SW 1271 (cell line): Measurements from ENCODE around the gene MTMR2.

ENCODE experiments used
- DNase-seq, 2 experiments: peaks; one replicate each; lab custom pipeline; 2025; lab: John Stamatoyannopoulos, UW

MTMR2 gene

DNA sequence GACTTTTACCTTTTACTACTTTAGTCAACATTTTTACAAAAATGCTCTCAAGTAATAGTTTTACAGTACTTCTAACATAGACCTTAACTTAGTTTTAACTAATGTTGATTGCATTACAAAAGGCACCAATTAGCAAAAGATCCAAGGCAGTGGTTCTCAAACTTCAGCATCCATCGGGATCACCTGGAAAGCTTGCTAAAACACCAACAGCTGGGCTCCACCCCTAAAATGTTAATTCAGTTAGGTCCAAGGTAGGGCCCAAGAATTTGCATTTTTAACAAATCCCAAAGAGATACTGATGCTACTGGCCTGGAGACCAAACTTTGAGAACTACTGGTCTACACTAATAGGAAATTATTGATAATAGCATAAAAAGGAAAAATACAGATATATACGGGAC, 5.9 kb downstream of the MTMR2 start:
- DNase-seq: no peak

DNA sequence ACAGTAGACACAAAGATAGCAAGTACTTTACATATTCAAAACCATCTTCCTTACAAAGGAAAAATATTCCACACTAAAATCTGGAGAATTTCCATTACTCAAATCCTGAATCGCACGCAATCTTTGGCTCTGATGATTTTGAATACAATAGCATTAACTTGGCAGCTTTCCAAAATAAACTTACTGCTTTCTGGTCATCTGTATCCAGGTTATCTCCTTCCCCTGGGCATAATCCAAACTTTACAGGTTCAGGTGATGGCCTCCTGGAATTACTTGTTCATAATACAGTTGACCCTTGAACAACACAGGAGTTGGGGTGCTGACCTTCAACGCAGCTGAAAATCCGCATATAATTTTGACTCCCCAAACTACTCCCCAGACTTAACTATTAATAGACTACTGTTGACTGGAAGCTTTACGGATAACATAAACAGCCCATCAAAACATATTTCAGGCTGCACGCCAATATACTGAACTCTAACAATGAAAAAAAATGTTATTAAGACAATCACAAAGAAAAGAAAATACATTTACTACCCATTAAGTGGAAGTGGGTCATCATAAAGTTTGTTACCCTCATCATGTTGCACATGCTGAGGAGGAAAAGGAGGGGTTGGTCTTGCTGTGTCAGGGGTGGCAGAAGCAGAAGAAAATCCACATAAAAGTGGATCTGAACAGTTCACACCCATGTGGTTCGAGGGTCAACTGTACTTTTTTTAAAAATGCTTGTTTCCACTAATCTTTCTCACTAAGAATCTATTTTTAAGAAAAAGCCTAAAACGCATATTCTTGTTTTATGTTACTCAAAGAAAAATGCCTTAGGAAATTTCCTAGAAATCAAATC, 6.5 kb downstream of the MTMR2 start:
- DNase-seq: no peak

DNA sequence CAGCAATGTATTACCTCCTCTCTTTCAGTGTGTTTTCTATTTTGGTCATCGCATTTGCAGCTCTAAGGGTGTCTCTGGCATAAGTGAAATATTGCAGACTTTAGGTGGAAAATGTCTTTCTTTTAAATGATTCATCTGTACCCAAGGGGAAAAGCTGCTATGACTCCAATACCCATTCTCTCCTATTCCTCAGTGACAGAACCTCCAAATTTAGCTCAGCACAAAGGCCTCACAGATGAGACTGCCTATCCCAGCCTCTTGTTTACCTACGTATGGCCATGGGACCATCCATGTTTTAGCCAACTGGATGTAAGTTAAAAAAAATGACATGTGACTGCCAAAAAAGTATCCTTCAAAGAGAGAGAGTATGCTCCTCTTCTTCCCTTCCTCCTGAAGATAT, 7.9 kb downstream of the MTMR2 start:
- DNase-seq: no peak

GRCh38 chr11:95915051-95915450, 8.9 kb downstream of the MTMR2 start:
- no peak for DNase-seq

DNA sequence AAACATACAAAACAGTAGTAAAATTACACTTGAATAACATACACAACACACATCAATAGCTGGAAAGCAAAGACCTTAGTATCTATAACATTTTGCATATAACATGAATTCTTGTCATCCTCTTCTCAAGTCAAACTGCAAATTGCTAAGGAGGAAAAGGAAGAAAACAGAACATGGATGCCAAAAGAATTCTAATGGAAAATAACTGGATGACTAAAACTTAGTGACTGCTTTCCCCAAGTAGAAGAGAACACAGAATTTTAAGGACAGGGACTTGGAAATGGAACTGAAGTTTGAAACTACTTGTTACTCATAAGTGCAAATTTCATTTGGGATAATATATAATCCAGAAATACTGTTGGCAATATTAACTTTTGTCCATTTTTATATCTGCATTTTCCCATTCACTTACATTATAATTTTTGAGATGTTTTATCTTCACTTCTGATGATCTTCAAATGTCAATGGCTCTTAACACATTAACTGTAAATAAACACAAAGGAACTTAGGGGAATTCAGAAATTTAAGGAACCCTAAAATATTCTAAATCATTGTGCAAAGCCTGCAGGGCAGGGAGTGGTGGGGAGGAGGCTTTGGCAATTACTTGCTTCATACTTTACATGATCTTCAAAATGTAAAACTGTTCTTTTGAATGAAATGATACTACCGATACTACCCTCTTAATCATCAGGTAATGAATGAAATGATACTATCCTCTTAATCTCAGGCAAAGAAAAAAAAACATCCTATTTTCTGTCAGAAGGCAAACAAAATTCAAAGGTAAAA, 9.9 kb downstream of the MTMR2 start:
- no peak for DNase-seq

DNA sequence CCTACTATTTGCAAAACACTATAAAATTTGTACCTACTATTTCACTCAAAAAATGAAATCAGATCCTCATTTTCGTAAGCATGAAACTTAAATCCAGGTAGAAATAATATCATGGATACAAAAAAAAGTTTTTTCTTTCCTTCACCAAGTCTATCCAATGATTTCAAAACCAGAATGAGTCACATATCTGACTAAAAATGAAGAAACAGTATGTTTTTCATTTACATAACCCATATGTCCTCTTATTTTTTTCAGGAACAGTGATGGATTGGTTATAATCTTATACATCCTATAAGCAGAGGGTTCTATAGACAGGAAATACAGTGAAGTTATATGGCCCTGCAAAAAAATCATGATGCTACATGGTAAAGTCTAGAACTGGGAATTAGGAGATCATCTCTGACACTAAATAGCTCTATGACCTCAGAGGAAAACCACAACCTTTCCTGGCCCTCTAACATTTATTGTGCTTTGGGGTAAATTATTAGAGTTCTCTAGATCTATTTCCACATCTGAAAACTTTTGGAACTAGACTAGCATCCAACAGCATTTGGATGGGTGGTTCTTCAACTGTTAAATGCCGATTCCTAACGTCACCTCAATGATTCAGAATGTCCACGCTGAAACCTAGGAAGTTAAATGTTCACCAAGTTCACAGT, 10.9 kb downstream of the MTMR2 start:
- DNase-seq: no peak

DNA sequence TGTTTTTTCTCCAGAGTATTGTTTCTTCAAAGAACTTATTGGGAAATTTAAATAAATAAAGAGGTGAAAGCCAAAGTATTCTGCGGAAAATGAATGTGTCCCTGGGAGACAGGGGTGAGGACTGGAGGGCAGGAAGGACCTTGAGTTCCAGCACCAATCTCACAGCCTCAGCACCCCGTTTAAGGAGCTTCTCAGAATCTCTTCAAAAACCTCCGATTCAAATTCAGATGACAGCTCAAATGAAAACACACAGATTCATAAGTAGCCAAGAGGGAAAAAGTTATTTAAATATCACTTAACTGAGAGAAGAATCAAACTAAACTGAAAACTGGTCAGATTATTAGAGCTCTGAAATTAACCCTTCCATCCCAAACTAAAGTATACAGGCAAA, 12.5 kb downstream of the MTMR2 start:
- no peak for DNase-seq

DNA sequence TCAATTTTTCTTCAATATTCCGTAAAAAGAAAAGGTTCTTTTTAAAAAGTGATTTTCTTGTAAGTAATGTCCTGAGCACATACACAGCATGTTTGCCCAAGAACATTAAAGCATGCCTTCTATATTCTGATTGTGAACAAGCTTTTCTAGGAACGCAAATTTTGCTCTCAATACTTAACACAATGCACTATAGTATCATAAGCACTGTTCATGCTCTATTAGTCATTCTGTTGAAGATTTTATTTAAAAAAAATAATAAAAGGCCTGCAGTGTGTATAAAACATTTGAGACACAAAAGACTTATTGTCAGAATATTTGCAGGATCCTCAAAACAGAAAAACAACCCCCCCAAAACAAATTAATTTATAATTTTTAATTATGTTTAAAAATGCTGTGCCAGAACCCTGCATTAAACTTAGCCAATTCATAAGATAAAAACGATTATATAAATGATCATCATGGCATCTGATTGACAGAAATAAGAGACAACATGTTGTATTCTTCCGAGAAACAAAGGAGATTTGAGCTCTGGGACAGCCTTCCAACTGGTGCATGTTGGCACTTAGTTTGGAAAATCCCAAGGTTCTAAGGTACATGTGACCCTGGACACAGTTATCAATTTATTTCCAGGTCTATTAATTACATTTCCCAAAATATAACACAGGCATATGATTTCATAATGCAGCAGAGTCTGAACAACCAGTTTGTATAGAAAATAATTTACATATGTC, 13.1 kb downstream of the MTMR2 start:
- no peak for DNase-seq

GRCh38 chr11:95908826-95909225, 15.1 kb downstream of the MTMR2 start:
- DNase-seq: no peak

DNA sequence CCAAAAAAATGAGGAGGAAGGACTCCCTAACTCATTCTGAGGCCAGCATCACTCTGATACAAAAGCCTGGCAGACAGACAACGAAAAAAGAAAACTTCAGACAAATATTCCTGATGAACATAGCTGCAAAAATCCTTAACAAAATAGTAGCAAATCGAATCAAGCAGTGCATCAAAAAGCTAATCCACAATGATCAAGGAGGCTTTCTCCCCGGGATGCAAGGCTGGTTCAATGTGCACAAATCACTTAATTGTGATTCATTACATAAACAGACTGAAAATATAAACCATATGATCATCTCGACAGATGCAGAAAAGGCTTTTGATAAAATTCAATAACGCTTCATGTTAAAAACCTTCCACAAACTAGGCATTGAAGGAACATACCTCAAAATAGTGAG, 16.4 kb downstream of the MTMR2 start:
- no peak for DNase-seq

DNA sequence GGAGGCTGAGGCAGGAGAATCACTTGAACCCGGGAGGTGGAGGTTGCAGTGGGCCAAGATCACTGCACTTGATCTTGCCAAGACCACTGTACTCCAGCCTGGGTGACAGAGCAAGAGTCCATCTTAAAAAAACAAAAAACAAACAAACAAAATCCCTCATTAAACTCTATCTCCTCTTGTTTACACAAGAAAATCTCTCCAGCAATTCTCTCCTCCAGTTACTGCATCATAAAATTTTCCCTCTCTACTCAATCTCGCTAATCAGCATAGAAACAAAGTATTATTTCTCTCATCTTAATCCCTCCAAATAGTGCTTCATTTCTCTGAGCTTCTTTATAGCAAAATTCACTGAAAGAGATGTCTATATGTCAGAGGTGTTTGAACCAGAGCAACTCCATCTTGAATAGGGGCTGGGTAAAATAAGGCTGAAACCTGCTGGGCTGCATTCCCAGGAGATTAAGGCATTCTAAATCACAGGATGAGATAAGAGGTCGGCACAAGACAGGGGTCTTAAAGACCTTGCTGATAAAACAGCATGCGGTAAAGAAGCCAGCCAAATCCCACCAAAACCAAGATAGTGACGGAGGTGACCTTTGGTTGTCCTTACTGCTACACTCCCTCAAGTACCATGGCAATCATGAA, 19.8 kb downstream of the MTMR2 start:
- no peak for DNase-seq

DNA sequence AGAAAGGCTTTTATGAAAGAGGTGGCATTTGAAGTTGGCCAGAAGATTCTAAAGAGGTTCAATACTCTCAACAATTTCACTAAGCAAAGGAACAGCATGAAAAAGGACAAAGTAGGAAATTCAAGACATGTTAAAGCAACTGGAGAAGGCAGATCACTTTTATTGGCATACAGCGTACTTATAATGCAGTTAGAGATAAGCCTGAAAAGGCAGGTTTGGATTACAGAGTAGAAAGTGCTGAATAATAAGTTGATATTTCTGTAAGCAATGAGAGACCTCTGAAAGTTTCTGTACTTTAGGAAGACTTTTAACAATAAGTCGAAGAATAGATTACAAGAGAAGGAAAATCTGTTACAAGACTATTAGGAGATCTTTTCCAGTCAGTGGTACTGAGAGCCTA, 25.1 kb downstream of the MTMR2 start:
- no peak for DNase-seq

GRCh38 chr11:95897731-95898130, 26.2 kb downstream of the MTMR2 start:
- DNase-seq: no peak

- DNase-seq: no peak
These were observed 28.1 kb downstream of the MTMR2 start for GRCh38 chr11:95895815-95896214.

- no peak for DNase-seq
These were observed 30.9 kb downstream of the MTMR2 start for GRCh38 chr11:95892892-95893570.

DNA sequence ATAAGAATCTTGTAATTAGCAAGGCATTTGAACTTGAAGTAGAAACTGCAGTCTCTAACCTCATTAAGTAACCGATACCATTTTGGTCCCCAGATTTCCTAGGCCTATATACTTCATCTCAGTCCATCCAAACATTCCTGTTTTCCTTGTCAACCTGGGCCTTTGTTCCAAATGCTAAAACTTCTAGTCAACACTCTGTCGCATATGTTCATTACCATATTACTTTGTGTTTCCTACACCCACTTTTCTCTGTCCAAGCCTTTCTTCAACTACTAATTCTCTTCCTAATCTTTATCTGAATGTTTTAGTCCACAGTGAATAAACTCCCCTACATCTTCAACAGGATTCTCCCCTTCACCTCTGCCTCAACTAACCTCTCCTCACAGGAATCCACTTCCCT, 31.4 kb downstream of the MTMR2 start:
- no peak for DNase-seq

DNA sequence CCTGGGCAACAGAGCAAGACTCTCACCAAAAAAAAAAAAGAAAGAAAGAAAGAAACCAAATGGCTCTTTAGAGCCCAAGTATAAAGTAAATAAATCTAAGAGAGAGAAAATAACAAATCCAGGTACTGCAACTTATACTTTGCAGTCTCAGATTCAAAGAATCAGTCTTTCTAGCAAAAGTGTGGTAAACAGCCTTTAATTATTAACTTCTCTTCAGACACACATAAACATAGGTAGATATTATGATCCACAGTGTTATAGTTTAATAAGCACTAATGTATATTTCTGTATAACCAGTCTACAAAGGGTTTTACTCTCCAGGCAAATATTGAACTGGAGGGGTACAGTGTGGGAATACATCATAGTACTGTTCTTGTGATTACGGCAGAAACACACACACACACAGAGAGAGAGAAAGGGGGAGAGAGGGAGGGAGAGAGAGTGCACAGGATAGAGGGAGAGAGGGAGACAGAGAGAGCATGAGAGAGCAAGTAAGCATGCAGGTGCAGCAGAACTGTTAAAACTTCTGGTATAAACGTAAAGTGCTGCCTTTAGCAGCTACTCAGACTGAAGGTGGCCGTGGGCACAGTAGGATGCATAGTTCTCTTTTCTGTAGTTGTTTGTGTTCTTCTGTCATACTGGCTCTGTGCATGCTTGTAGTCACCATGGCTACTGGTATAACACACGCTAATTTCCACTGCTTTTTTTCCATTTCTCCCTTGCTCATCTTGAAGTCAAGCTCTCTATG, 32.3 kb downstream of the MTMR2 start:
- no peak for DNase-seq

DNA sequence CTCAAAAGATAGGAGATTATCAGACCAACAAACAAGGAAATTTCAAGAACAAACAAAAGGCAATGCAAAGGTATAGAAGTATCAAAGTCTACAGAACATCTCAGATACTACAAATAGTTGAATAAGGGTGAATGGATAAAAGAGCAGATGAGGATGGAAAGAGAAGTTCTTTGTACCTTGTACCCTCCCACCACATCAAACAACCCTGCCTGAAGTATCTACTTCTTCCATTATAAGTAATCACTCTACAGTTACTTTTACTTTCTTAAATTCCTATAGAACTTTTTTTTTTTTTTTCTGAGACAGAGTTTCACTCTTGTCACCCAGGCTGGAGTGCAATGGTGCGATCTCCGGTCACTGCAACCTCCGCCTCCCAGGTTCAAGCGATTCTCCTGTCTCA, 35.1 kb downstream of the MTMR2 start:
- DNase-seq: no peak

DNA sequence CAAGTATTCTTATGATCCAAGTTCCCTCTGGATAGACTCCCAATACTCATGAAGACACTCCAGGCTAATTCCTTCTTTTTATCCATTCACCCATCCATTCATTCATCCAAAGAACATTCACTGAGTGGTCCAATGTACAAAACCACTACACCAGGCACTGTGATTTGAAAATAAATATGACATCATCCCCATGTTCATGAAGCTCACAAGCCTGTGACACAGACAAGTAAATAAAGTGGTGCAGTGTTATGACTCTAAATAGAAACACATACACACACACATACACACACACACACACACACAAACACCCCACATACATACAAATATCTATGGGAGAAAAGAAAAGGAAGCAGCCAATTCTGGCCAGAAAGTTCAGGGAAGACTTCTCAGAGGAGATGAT, 35.5 kb downstream of the MTMR2 start:
- DNase-seq: no peak

GRCh38 chr11:95886462-95886861, 37.4 kb downstream of the MTMR2 start:
- no peak for DNase-seq
